ENCODE data around the gene BAAT. TPM values are rescaled to one million over a fixed set of nuclear protein-coding genes. Genes with fewer than 3 reads are reported as not detected.

BAAT gene
- total RNA-seq, 4 donors from 2014 or later, result not detected

GRCh38 chr9:101398930-101399642 is 14.3 kb upstream of the BAAT start:
- Histone ChIP-seq H3K4me1 (peaks cover 12 to 43% (median 17%) of the 10 kb centered on the region in 3 donors), H3K4me3 (peak overlapping the region; percentile 60 to 84 (median 69)), H3K27me3 (peaks cover 0 to 3% (median 0%) of the 10 kb centered on the region in 4 donors), H3K9me3 (peaks cover 0 to 21% (median 5%) of the 10 kb centered on the region in 3 donors), H3K27ac (peak overlapping the region; percentile 85 to 94 (median 90)), H3K36me3 (peaks cover 17 to 63% (median 23%) of the 10 kb centered on the region in 3 donors)
- DNase-seq, result peak; percentile 59
- WGBS, 2 donors, result 2 to 4% methylated on average over 11 to 14 of the region's 28 CpGs
- TF ChIP-seq CTCF (IDR thresholded peaks at IDR 0.05) (no peak), POLR2A (IDR thresholded peaks at IDR 0.05) (no peak)
- intact Hi-C loops (cut with DNase I), result no loop called here

GRCh38 chr9:101398068-101398929 is 13.5 kb upstream of the BAAT start, which contains the start of the genes MRPL50 and ZNF189:
MRPL50 (minus strand) TSS chr9:101398618; CDS start chr9:101398592, 26 bp downstream.
ZNF189 (plus strand) TSS chr9:101398851; CDS start chr9:101399157, 306 bp downstream.
- Histone ChIP-seq H3K27me3 (peaks cover 0 to 3% (median 0%) of the 10 kb centered on the region in 4 donors), H3K27ac (peak within 1 kb of the TSS; percentile 85 to 94 (median 90)), H3K4me1 (peaks cover 12 to 43% (median 17%) of the 10 kb centered on the region in 3 donors), H3K9me3 (peaks cover 0 to 15% (median 0%) of the 10 kb centered on the region in 3 donors), H3K4me3 (peak within 1 kb of the TSS; percentile 60 to 84 (median 69)), H3K36me3 (peaks cover 9 to 60% (median 22%) of the 10 kb centered on the region in 3 donors)
- 0 to 1% methylated on average over 27 to 29 of the region's 44 CpGs for WGBS, 2 donors
- peak in 1 of 6 experiments; percentile 19 for TF ChIP-seq CTCF (IDR thresholded peaks at IDR 0.05)
- peak in 3 of 4 donors; percentile 41 to 76 (median 66) for TF ChIP-seq POLR2A (IDR thresholded peaks at IDR 0.05)
- peak; percentile 91 for DNase-seq
- intact Hi-C loops (cut with DNase I), result no loop called here

GRCh38 chr9:101397746-101398067 is 12.9 kb upstream of the BAAT start:
- Histone ChIP-seq H3K4me3 (peak overlapping the region; percentile 60 to 84 (median 69)), H3K27ac (peak overlapping the region; percentile 85 to 94 (median 90)), H3K9me3 (peaks cover 0 to 14% (median 0%) of the 10 kb centered on the region in 3 donors), H3K4me1 (peaks cover 12 to 43% (median 17%) of the 10 kb centered on the region in 3 donors), H3K27me3 (peaks cover 0 to 3% (median 0%) of the 10 kb centered on the region in 4 donors), H3K36me3 (peaks cover 7 to 54% (median 16%) of the 10 kb centered on the region in 3 donors)
- 2% methylated on average over 4 of the region's 4 CpGs for WGBS, 2 donors
- DNase-seq, result no peak
- intact Hi-C loops (cut with DNase I), result no loop called here
- TF ChIP-seq CTCF (IDR thresholded peaks at IDR 0.05), result no peak
- no peak for TF ChIP-seq POLR2A (IDR thresholded peaks at IDR 0.05)

- intact Hi-C loops (cut with DNase I), result no loop called here
- WGBS, 2 donors, result 100% methylated on average over 1 of the region's 1 CpG
- peaks cover 0 to 6% (median 0%) of the 10 kb centered on the region in 3 donors for H3K9me3 ChIP-seq
These were observed 9.9 kb upstream of the BAAT start for GRCh38 chr9:101394687-101395086.

More at GRCh38 chr9:101394687-101395086, 9.9 kb upstream of the BAAT start:
- no peak overlapping the region for H3K27ac ChIP-seq
- peaks cover 6 to 27% (median 15%) of the 10 kb centered on the region in 3 donors for H3K4me1 ChIP-seq
- DNase-seq, result no peak
- H3K36me3 ChIP-seq, result peaks cover 0 to 39% (median 4%) of the 10 kb centered on the region in 3 donors
- no peaks in the 10 kb centered on the region for H3K27me3 ChIP-seq
- H3K4me3 ChIP-seq, result no peak overlapping the region
- TF ChIP-seq POLR2A (IDR thresholded peaks at IDR 0.05), result no peak
- no peak for TF ChIP-seq CTCF (IDR thresholded peaks at IDR 0.05)

Data from esophagus squamous epithelium (tissue), 5 donors.